GM12873 (cell line): ENCODE results near the gene PARD3.

Experiments used
- TF ChIP-seq, protein P1 (sequence below): IDR thresholded peaks from 2 replicates; pipeline ENCODE4 v1.5.1; 2012; ENCODE audit warnings: low read depth, mild to moderate bottlenecking, moderate library complexity, low read length, control low read depth; ENCODE audit not compliant: insufficient read depth; ENCODE audit errors: missing control alignments

Gene PARD3

GRCh38 chr10:34339816-34340553 is 475.1 kb downstream of the PARD3 start:
- TF ChIP-seq, protein P1, sequence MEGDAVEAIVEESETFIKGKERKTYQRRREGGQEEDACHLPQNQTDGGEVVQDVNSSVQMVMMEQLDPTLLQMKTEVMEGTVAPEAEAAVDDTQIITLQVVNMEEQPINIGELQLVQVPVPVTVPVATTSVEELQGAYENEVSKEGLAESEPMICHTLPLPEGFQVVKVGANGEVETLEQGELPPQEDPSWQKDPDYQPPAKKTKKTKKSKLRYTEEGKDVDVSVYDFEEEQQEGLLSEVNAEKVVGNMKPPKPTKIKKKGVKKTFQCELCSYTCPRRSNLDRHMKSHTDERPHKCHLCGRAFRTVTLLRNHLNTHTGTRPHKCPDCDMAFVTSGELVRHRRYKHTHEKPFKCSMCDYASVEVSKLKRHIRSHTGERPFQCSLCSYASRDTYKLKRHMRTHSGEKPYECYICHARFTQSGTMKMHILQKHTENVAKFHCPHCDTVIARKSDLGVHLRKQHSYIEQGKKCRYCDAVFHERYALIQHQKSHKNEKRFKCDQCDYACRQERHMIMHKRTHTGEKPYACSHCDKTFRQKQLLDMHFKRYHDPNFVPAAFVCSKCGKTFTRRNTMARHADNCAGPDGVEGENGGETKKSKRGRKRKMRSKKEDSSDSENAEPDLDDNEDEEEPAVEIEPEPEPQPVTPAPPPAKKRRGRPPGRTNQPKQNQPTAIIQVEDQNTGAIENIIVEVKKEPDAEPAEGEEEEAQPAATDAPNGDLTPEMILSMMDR, result no peak

- TF ChIP-seq, protein P1, result no peak
Observed at GRCh38 chr10:34337917-34338316, 477.2 kb downstream of the PARD3 start.

DNA sequence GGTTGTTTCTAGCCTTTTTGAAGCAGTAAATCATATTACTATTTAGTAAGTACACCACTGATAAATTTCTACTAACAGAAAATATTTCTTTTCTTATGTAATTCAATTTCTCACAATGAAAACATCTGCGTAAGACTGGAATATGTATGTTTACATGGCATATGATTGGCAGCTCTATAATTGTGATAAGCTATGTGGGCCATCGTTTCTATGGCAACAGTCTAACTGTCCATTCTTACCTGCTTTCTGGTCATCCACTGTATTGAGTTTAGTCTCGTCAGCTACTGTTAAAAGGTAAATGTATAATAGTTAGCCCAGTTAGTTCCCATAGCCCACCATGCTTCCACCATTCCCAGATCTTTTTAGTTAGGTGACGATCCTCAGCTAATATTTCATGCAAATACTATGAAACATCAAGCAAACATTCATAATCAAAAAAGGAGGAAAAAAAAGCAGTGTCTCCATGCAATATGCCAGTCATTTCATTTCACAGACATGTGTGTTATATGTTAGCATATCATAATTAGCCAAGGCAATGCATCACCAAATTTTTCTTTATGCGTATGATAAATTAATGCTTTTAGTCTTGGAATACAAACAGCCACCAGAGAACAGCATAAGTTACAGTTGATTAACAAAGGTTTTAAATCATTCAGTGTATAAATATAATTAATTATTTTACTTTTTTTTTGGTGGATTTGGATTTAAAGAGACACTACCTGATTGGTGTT is 479.0 kb downstream of the PARD3 start:
- TF ChIP-seq, protein P1, result no peak

- TF ChIP-seq, protein P1, result no peak
Observed at GRCh38 chr10:34334908-34335307, 480.2 kb downstream of the PARD3 start.

DNA sequence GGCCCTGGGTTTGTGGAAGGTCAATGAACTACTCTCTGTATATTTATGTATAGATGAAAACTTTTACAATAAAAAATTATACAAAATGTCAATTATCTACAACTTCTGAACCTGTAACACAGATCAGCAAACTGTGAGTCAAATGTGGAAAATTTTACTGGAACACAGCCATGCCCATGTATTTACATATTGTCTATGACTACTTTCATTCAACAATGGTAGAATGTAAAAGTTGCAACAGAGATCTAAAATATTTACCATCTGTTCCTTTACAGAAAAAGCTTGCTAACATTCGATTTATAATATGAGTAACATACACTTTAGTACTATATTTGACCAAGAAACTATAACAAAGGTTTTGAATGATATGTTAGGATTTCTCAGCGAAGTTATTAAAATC is 481.6 kb downstream of the PARD3 start:
- TF ChIP-seq, protein P1, result no peak

DNA sequence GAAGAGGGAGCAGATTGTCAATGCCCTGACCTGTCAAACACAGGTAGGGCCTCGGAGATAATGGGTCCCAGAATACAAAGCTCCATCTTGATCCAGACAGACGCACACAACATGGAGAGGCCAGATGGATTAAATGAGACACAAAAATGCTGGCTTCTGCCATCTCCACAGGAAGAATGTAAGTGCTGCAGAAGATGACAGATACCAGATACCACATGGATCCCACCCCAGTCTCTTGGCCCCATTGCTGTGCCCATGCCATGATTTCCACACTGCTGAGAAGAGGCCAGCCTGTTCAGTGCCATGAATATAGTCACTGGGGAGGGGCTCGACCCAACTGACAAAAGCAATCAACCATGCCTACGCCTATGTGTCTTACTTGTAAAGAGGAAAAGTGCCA is 487.9 kb downstream of the PARD3 start:
- TF ChIP-seq, protein P1, result no peak

DNA sequence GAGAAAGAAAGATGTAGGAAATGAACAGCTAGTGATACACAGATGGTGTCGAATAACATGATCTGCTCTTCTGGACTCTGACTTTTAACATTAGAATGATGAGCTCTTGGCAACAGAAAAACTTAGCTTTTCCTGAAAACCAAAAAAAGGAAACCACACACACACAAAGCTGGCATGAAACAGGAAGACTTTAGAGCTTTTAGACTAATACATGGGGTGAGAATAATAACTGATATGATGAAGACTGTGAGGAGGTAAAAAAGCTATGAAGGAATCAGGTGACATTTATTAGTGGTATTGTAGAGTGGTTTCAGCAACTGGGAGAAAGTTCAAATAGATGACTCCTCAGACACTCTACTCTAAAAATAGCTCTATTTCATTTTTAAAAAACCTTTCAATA is 491.9 kb downstream of the PARD3 start:
- TF ChIP-seq, protein P1, result no peak
